ENCODE data around the gene KRT10.
"Not testable (repeated sequence)": the region's sequence is repeated elsewhere in the genome, so short reads cannot be mapped to it uniquely, and the experiment has no call there.

The KRT10 gene

DNA sequence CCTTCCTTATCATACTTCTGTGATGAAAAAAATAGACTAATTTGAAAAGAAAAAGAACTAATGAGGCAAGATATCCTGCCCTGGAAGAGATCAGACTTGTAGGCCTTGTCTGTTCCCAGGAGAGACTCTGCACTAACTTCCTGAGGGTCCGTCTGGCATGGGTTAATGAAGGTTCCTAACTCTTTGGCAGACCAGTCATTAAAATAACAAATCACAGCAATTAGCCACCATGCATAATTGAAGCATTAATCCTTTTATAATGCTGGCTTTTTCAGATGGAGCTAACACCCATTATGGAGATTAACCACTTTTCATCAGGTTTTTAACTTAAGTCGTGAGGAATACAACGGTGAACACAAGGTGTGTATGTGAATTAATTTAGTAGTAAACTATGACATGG is 10.4 kb upstream of the KRT10 start:
- DNase-seq: no peak

DNA sequence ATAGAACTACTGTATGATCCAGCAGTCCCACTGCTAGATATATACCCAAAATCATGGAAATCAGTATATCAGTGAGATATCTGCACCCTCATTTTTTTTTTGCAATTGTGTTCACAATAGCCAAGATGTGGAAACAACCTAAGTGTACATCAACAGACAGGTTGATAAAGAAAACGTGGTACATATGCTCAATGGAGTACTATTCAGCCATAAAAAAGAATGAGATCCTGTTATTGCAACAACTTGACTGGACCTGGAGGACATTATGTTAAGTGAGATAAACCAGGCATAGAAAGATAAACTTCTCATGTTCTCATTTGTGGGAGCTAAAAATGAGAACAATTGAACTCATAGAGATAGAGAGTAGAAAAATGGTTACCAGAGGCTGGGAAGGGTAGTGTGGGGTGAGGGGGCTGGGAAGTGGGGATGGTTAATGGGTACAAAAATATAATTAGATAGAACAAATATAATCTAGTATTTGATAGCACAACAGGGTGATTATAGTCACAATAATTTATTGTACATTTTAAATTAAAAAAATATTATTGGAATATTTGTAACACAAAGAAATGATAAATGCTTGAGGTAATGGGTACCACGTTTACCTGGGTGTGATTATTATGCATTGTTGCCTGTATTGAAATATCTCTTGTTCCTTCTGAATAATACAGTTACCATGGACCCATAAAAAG is 7.8 kb upstream of the KRT10 start:
- DNase-seq: no peak

DNA sequence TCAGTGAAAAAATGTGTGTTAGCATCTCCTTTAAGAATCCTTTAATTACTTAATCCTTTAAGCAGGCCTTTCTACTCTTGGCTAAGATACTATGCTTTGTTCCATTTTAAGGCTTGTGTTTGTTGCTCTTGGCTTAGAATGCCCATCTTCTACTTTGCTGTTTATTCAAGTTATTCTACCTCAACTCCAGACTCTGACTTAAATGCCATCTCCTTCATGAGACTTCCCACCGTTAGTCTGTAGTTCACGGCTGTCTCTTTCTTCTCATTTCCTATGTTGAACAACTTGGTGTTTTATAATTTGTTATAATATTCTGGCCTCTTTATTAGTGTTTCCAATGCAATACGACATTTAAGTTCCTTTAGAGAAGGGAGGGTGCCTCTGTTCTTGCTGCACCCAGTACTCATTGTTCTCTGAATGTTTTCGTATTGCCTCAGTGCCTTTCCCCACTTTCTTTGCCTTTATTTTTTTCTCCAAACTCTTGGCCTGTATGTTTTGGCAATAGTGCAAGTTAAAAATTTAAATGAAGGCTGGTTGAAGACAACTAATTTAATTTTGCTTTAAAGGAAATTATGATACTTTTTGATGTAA is 6.1 kb upstream of the KRT10 start:
- DNase-seq: no peak

DNA sequence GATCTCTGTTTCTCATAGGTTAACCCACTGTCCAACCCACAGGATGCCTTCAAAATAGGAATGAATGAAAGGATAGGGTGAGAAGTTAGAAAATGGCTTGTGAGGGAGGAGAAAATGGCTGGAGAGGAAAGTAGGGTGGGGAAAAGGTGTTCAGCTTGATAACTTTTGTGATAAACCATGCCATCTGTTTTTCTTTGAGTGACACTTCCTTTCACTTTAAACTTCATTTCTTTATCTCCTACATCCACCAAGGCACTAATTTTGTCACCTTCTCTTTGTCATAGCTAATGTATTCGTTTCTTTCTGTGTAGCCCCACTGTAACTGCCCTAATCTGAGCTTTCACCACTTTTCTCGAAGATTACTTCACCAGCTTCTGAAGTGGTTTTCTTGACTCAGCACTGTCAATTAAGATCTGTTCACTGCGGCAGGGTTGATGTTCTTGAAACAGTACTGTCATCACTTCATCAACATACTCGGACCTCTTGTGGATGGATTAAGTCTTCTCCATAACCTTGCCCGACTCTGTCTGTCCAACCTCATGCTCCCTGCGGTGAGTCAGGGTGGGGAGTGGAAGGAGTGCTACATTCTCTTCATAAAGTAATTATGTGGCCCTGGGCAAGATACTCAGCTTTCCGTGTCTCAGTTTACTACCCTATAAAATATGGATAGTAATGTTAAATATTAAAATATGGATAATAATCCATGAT is 5.5 kb upstream of the KRT10 start:
- no peak for DNase-seq

DNA sequence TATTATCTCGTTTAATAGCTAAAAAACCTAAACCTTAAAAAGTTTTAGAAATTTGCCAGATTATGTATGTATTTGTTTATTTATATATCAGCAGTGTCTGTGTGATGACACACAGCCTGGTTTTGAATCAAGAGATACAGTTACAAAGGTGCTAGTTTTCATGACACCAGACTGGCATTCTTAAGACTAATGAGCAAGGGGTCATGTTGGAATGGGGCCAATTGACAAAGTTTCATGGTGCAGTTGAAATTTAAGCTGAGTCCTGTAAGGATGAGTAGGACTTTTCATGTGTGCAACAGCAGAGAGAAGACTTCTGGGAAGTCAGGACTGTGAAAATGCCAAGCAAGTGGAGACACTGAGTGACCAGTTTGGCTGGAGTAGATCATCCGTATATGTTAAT is 3.2 kb upstream of the KRT10 start:
- no peak for DNase-seq

DNA sequence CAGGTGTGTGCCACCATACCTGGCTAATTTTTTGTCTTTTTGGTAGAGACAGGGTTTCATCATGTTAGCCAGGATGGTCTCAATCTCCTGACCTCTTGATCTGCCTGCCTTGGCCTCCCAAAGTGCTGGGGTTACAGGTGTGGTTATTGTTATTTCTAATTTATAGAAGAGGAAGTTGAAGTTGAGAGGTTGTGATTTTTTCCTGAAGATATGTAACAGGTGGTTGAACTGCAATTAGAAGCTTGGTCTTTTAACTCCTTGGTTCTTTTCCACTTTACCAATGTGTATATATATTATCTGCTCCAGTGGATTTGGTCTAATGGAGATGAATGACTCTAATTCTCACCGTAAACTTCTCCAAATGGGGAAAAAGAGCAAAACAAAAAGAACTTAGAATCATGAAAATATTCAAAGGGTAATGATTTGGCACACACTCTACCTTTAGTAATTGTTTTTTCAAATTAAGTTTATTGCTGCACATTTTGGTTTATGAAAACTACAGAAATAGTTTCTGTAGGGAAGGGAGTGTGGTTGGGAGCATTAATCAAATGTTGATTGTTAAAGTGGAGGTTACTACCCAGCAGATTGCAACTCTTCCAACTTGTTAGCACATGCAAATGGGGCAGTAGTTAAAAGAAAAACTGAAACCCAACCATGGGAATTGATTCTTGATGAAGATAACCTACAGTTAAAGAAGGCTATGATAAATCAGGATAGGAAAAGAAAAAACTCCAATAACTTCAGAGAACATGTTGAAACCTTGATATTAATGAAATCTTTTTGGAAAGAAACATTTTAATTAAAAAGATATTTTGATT is 1.8 kb upstream of the KRT10 start:
- no peak for DNase-seq

DNA sequence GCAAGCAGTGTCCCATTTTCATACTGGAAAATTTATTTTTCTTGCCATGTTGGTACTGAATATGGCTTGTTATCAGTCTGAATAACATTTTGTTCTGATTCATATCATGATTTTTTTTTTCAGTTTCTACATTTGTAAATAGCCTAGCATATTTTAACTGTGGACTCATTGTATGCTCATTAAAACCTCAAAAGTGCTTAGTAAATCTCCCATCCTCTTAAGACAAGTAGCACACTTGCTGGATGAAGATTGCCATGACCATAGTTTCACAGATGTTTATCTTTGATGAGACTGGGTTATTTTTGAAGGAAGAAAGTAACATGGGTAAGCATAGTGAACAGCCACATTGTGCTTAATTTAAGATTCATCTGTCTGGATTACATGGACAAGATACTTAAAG is 878 bp downstream of the KRT10 start:
- DNase-seq: no peak

DNA sequence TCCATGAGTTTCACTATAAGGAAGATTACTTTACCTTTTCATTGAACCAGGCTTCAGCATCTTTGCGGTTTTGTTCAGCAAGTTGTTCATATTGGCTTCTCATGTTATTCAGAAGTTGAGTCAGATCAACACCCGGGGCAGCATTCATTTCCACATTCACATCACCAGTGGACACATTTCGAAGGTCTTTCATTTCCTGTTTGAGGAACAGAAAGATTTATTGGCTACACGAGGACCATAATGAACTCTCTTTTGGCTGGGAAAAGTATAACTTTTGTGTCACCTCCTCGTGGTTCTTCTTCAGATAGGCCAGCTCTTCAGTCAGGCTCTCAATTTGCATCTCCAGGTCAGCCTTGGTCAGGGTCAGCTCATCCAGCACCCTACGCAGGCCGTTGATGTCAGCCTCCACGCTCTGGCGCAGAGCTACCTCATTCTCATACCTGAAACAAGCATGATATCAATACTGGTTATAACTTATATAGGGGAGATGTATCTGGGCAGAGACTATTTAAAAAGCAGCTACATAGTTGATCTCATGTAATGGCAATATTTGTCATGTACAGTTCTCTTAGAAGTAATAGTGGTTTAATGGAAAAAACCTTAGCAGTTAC is 2.1 kb downstream of the KRT10 start:
- DNase-seq: no peak

DNA sequence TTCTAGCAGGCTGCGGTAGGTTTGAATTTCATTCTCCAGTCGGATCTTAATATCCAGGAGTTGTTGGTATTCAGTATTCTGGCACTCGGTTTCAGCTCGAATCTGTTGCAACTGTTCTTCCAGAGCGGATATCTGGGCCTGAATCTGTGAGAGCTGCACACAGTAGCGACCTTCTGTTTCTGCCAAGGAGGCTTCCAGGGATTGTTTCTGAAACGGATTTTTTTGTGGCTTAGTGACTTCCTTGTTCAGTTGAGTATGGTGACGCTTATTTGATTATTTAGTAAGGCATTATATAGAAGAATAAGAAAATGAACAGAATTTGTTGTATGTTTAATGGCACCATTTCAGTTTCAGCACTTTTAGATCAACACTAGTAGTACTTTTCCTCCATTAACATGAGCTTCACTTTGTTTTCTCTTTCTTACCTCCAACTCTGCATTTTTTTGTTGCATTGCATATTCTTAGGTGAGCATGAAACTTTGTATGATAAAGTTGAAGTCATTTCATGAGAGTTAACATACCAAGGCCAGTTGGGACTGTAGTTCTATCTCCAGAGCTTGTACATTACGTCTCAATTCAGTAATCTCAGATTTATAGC is 2.8 kb downstream of the KRT10 start:
- DNase-seq: no peak

DNA sequence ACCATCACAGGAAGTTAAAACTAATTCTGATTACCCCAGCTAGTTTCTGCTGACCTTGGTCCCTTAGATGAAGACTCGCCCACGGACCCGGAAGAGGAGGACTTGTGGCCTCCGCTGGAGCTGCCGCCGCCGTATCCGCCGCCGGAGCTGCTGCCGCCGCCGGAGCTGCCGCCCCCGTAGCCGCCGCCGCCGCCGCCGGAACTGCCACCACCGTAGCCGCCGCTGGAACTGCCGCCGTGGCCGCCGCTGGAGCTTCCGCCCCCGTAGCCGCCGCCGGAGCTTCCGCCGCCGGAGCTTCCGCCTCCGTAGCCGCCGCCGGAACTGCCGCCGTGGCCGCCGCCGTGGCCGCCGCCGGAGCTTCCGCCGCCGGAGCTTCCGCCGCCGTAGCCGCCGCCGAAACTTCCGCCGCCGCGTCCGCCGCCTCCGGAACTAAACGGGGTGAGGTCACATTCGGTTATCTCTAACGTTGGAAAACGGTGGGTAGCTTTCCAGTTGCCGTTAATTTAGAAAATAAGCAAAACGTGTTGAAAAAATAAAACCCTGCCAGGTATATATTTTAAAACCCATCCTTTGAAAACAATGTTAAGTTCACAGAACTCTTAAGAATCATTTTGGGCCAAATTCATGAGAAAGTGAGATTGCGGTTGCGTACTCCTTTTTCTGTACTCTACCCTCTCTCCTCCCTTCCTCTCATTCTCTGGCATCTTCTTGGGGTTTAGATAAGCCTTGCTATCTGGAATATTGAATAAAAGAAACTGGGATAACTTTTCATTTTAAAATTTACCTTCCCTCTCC is 3.5 kb downstream of the KRT10 start:
- peak; percentile 73 for DNase-seq

DNA sequence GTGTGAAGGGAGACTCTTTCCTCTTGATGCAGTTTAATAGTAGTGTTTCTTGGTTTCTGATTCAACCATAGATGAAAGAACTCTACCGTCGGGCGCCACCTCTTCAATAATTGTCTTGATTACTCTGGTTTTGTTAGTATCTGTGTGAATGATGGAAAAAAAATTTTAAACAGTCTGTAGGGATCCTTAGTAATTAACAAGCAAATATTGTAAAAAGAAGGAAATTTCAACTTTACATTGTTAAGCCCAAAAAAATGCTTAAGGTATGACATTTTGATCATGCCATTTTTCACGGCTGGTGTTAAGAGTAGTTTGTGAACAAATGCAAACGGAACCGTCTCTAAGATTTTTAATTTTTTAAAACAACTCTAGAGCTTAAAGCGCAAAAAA is 4.1 kb downstream of the KRT10 start:
- DNase-seq: no peak

DNA sequence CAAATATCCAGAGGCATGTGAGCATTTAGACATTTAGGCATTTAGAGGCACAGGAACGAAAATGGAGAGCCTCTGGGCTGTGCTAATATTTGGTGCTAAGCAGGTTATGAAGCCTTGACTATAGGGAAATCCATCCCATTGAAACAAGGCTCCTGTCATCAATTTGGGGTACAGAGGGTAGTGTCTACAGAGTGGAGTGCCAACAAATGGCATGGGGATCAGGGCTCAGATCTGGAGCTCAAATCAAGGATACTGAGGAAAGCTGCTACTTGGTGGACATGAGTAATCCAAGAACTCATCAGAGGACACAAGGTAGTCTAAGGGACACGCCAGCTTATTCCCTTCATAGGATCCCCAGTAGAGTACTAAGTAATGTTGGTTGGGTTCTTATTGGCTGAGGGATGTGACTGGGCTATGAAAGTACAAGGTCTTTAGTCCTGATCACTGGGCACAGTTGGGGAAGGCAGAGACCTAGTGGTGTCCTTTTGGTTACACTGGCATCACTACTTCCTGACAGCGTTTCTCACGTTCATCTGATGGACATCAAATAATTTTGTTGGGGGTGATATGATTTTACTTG is 5.2 kb downstream of the KRT10 start:
- no peak for DNase-seq

DNA sequence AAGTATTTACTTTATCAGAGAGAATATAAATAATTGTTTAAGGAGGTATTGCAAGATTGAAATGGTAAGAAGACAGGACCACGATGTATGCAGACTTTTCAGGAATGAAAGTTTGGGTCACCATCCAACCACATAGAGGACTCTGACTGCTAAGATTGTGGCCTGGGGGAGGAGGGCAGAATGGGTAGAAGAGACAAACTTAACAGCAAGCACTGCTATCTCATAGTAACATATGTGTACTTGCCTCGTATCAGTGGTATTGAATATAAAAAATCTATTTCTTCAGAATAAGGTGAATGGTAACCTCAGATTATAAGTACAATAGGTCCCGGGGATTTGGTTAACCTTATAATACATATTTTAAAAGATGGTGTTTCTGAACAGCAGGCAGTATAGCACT is 5.8 kb downstream of the KRT10 start:
- no peak for DNase-seq

DNA sequence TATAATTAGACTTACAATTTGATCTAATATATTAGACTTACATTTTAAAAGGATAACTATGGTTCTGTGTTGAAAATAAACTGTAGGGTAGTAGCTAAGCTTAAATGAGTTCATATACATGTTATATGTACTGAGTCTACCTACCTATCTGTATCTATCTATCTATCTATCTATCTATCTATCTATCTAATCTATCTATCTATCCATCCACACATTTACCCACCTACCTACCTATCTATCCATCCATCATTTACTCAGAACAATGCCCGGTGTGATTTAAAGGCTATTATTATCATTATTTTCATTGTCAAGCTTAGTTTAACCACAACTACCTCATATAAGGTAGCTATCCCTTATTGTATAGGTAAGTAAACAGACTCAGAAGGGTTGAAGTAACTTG is 7.0 kb downstream of the KRT10 start:
- no peak for DNase-seq

DNA sequence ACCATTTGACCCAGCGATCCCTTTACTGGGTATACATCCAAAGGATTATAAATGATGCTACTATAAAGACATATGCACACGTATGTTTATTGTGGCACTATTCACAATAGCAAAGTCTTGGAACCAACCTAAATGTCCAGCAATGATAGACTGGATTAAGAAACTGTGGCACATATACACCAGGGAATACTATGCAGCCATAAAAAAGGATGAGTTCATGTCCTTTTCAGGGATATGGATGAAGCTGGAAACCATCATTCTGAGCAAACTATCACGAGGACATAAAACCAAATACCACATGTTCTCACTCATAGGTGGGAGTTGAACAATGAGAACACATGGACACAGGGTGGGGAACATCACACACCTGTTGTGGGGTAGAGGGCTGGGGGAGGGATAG is 7.8 kb downstream of the KRT10 start:
- DNase-seq: not testable (repeated sequence)

DNA sequence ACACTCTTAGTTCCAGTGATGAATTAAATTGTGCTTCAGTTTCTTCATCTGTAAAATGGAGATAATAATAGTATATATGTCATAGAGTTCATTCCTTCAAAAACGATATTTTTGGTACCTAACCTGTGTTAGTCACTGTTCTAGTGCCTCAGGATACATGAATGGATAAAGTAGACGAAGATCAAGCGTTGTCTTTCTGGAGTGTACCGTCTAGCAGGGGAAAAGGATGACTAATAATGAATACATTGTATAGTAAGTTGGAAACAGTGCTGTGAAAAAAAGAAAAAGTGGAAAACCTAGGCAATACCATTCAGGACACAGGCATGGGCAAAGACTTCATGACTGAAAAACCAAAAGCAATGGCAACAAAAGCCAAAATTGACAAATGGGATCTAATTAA is 8.6 kb downstream of the KRT10 start:
- no peak for DNase-seq

DNA sequence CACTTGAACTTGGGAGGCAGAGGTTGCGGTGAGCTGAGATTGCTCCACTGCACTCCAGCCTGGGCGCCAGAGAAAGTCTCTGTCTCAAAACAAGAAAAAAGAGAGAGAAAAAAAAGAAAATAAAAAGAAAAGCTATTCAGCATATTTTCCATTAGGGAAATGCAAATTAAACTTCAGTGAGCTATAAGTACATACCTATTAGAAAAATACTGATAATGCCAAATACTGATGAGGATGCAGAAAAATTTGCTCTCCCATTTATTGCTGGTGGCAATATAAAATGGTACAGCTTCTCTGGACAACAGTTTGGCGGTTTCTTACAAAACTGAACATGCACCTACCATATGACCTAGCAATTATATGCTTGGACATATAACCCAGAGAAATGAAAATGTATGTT is 9.8 kb downstream of the KRT10 start:
- DNase-seq: no peak

DNA sequence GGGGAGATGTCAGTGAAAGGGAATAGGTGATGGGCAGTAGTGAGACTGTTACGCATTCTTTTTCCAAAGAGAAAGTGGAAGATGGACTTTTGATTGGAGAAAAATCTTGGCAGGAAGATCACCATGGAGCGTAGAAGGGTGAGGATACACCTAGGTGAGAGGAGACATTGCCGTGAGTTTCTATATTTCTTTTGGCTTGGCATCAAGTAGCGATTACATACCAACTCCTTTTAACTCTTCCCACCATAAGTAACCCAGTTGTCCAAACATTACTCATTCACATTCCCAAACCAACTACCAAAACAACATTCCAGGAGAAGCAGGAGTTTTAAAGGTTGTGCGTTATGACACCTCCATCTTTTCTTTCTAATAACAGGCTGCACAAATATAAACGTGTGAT is 11.9 kb downstream of the KRT10 start:
- DNase-seq: no peak

DNA sequence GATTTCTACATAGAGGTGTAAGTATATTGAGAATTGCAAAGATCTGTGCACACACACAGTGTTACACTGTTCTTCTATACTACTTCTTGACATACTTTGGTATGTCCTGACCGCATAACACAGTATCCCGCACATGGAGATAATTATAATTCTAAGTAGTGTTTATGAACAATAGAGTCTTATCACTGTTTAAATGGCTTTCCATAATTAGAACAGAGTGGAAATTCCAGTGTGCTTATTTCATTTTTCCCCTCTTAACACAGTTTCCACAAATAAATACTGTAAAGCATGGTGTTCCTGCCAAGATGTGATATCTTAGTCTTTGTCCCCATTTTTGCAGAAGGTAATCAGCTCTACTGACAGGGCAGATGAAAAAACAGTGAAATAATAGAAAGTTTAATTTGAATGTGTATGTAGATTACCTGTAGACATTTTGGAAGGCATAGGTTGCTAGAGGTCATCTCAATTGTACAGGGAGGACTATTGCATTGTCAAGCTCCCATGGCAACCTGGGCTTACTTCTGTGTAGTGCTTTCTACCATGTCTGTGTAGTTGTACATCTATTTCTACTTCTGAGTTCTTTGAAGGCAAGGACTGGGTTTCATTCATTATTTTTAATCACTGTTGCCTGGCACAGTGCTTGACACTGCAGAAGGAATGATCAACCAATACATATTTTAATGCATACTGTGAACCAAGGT is 12.5 kb downstream of the KRT10 start:
- no peak for DNase-seq

DNA sequence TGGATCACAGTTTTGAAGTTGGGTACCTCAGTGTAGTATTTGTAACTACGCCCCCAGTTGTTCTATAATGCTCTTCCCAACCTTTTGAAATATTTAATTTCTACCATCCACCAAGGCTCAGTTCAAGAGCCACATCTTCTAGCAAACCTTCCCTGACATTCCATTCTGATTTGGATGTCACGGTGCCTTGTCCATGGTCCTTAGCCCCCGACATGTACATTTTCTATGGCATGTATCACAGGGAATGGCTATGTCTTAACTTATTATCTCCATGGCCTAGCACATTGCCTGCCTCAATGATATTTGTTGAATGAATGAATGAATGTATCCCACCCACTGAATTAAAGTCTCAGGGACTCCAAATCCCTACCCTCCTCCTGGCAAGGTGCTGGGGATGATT is 16.3 kb downstream of the KRT10 start:
- DNase-seq: no peak

DNA sequence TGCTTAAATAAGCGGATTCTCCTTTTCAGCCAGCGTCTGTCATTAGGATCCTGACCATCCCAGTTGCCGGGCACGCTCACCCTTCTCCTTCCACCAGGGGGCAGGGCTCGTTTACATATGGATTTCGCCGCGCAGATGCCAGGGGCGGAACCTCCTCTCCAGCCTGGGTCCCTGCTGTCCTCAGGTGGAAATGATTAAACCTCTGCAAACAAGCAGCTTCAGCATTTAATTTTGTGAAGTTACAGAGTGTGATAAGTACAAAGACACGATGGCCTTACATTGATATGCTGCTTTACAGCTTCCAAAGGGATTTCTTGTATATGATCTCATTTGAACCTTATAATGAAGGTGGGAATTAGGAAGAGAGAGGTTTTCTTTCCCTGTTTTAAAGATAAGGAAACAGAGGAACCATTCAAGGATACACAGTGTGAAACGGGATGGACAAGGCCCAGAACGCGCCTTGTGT is 18.8 kb downstream of the KRT10 start:
- DNase-seq: peak; percentile 41
